Breast epithelium (tissue), 3 donors: ENCODE measurements around the gene WDSUB1.

Experiments
- POLR2A ChIP-seq: fragments of 450-650 bp; IDR thresholded peaks from one replicate; pipeline ENCODE4 v1.6.1; 2016; ENCODE audit warnings: antibody characterized with exemption, mild to moderate bottlenecking, moderate library complexity
- POLR2AphosphoS5 ChIP-seq, 3 donors: sonication (generic); formaldehyde crosslinking; IDR thresholded peaks; one replicate each; pipeline ENCODE4 v1.6.1; 2017; ENCODE audit warnings: antibody characterized with exemption in 3 of 3
- TF ChIP-seq, protein P1 (sequence below), 3 donors: fragments of 450-650 bp; IDR thresholded peaks; one replicate each; pipeline ENCODE4 v1.5.1; 2016 to 2017; ENCODE audit warnings: antibody characterized with exemption in 3 of 3, mild to moderate bottlenecking in 3 of 3, moderate library complexity in 3 of 3

DNA sequence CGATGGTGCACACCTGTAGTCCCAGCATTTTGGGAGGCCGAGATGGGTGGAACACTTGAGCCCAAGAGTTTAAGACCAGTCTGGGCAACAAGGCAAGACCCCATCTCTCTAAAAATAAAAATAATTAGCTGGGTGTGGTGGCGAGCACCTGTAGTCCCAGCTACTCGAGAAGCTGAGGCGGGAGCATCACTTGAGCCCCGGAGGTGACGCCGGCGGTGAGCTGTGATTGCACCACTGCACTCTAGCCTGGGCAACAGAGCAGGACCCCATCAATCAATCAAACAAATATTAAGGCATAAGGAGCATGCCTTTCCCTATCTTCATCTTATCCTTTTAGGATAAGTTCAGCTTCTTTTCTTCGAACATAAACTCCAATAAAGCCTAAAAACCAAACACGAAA, 1.1 kb downstream of the WDSUB1 start:
- TF ChIP-seq, protein P1, sequence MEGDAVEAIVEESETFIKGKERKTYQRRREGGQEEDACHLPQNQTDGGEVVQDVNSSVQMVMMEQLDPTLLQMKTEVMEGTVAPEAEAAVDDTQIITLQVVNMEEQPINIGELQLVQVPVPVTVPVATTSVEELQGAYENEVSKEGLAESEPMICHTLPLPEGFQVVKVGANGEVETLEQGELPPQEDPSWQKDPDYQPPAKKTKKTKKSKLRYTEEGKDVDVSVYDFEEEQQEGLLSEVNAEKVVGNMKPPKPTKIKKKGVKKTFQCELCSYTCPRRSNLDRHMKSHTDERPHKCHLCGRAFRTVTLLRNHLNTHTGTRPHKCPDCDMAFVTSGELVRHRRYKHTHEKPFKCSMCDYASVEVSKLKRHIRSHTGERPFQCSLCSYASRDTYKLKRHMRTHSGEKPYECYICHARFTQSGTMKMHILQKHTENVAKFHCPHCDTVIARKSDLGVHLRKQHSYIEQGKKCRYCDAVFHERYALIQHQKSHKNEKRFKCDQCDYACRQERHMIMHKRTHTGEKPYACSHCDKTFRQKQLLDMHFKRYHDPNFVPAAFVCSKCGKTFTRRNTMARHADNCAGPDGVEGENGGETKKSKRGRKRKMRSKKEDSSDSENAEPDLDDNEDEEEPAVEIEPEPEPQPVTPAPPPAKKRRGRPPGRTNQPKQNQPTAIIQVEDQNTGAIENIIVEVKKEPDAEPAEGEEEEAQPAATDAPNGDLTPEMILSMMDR (IDR thresholded peaks at IDR 0.05): no peak
- no peak for TF ChIP-seq POLR2A
- TF ChIP-seq POLR2AphosphoS5 (IDR thresholded peaks at IDR 0.05): no peak
